GM13977 (cell line): Measurements from ENCODE around the gene GHRHR.

Experiments
- DNase-seq: peaks from one replicate; pipeline ENCODE4 v3.0.0; 2012; ENCODE audit warnings: low spot score
- CTCF ChIP-seq: IDR thresholded peaks from 2 replicates; pipeline ENCODE4 v1.5.1; 2012; ENCODE audit warnings: mild to moderate bottlenecking, control low read depth; ENCODE audit not compliant: insufficient read depth; ENCODE audit errors: extremely low read depth, missing control alignments
- in situ Hi-C: fragments of 300-500 bp; cut with MboI; formaldehyde crosslinking; loops from one replicate; pipeline ENCODE4 v1.12.0; 2022; ENCODE audit warnings: low sequenced_read_pairs, low pct_unique_long_range_greater_than_20kb, mixed read lengths, inconsistent platforms; ENCODE audit not compliant: unreplicated experiment

Gene GHRHR

DNA sequence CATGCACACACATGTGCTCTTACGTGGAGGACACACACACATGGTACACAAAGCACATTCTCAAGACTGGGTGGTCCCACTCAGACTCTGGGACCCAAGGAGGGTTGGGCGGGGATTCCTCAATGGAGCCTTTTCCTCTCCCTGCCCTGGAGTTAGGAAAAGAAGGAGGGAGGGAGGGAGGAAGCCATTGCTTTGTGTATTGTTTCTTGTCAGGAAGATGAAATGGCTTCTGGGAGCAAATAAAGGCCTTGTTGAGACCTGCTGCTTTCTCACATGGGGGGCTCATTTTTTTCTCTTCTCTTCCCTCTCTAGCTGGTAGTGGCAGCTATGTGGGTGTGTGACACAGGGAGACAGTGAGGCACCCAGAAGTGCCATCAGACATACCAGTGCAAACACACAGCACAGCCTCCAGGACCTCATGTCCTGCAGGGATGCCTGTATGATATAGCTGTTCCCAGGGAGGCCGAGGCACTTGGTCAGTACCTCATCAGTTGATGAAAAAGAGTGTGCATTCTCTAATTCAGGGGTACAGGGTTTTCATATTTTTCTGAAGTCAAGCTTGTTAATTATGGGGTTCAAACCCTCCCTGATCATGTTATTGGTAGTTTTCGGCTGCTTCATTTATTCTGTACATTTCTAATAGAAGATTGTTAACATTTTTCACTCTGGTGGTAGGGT is 46.4 kb upstream of the GHRHR start:
- DNase-seq = no peak
- in situ Hi-C loops = no loop called here
- no peak for TF ChIP-seq CTCF

GRCh38 chr7:30918676-30919075 is 45.1 kb upstream of the GHRHR start:
- in situ Hi-C loops = no loop called here
- no peak for DNase-seq
- TF ChIP-seq CTCF = no peak

GRCh38 chr7:30920021-30920583 is 43.7 kb upstream of the GHRHR start:
- no peak for DNase-seq
- TF ChIP-seq CTCF = no peak
- in situ Hi-C loops = no loop called here

DNA sequence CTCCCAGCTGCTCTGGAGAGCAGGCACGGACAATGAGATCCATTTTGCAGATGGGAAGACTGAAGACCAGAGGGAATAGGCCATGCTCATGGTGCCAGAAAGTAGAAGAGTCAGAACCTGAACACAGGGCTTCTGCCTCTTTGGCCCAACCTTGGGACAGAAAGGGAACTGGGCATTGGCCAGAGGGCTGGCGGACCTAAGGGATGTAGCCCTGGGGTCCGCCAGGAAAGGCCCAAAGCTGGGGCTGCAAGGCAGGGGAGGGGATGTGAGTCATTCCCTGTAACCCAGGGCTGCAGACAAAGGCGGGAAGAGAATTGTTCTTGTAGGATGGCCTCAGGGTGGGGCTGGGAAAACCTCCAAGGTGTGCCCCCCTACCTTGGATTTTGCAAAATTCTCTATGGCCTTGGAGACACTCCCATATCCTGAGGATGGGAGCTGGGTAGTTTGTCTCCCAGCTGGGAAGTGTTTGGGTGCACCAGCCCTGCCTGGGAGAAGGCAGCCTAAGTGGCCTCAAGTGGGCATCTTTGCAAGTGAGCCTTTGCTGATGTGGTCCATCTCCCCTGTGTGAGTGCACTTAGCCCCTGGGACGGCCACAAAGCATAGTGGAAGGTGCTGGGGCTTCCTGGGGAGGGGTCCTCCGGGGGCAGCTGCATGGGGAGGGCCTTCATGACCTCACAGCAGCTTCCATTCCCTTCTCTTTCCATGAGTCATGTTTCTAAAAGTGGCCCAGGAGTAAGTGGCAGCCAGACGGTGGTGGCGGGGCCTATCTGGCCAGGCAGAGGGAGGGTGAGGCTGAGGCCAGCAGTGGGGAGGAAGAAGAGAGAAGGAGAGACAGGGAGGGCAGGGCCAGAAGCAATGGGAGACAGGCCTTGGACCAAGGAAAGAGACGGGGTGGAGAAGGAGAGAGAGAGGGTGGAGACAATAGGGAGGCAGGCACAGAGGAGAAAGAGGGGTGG is 42.9 kb upstream of the GHRHR start:
- no peak for TF ChIP-seq CTCF
- no peak for DNase-seq
- in situ Hi-C loops = no loop called here

DNA sequence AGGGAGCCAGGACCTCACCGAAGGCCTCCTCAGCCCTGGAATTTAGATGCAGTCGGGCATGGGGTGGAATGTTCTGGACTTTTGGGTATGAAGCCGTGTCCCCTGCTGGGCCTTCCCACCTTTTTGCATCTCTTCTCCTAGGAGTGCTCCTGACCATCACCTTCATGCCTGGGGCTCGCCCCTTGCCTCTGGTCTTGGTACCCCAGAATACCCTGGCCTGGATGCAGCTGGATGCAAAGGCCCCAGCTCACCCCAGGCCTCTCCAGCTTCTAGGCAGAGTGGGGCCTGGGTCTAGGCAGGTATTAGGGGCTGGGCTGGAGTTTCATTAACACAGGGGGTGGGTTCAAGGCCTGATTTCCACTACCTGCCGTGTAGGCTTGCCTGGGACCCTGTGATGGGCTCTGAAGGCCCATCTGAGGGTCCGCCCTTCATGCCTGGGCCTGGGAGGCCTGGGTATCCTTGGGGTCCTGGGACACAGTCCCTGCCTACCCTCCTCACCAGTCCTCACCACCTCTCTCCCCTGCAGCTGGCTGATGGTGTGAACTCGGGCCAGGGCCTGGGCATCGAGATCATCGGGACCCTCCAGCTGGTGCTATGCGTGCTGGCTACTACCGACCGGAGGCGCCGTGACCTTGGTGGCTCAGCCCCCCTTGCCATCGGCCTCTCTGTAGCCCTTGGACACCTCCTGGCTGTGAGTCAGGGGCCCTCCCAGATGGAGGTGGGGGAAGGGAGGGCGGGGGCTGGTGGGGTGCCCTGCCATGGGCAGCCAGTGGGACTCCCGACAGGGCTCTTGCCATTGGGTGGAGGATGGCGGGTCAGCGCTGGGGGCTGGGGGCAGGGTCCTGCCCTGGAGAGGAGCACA is 42.0 kb upstream of the GHRHR start:
- in situ Hi-C loops = no loop called here
- TF ChIP-seq CTCF = no peak
- DNase-seq = no peak

DNA sequence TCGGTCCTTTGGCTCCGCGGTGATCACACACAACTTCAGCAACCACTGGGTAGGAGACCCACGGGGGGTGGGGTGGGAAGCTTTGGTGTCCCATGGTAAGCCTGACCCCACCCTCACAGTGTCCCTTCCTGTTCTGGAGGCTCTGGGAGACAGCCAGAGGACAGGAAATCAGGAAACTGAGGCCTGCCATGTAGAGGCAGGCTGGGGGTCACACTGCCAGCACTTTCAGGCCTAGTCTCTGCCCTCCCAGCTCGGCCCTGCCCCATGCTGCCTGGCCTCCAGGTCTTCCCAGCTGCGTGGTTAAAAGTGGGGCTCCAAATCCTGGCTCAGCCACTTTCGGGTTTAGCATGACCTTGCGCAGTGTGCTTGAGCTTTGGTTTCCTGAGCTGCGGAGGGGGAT is 41.2 kb upstream of the GHRHR start:
- in situ Hi-C loops = no loop called here
- no peak for DNase-seq
- TF ChIP-seq CTCF = no peak
